H1 (cell line): ENCODE measurements around the gene BAX. TPM values are rescaled to one million over a fixed set of nuclear protein-coding genes. Genes with fewer than 3 reads are reported as not detected.

ENCODE experiments used
- ASH2L ChIP-seq: fragments of 200-600, 300-600 bp; sonication (generic); IDR thresholded peaks from one replicate; pipeline ENCODE4 v1.7.1; 2017; ENCODE audit warnings: low read length
- CBX5 ChIP-seq: fragments of 300-800, 300-1000 bp; sonication (generic); IDR thresholded peaks from 2 replicates; pipeline ENCODE4 v1.7.1; 2016; ENCODE audit warnings: antibody characterized with exemption, low read length, low read depth
- CHD1 ChIP-seq: IDR thresholded peaks from 2 replicates; pipeline ENCODE4 v1.6.1; 2012; ENCODE audit warnings: low read depth, low read length, improper control_type of control experiment
- CHD7 ChIP-seq: fragments of 300-600 bp; sonication (generic); IDR thresholded peaks from 2 replicates; pipeline ENCODE4 v1.7.1; 2012; ENCODE audit warnings: low read length, moderate library complexity, mild to moderate bottlenecking, inconsistent platforms; ENCODE audit not compliant: insufficient replicate concordance
- GTF2F1 ChIP-seq: IDR thresholded peaks from 2 replicates; pipeline ENCODE4 v1.6.1; 2012; ENCODE audit warnings: low read depth, low read length, improper control_type of control experiment, borderline replicate concordance
- RXRA ChIP-seq: IDR thresholded peaks from 2 replicates; pipeline ENCODE4 v1.6.1; 2011; ENCODE audit warnings: low read depth, mild to moderate bottlenecking, low read length, moderate library complexity; ENCODE audit not compliant: insufficient read depth
- TAF7 ChIP-seq: optimal IDR thresholded peaks from 2 replicates; pipeline ENCODE3; 2011; ENCODE audit warnings: low read depth, mild to moderate bottlenecking, inconsistent platforms, low read length, moderate library complexity, borderline replicate concordance
- polyA plus RNA-seq, 7 experiments: library from polyadenylated mRNA; depleted of rRNA in 3 of 7; stranded (reverse) in 5 of 7; unstranded in 2 of 7; fragments of >200 nt in 5 of 7; fragments of 200-250 nt in 2 of 7; gene quantifications; 1 replicate in 5 of 7; 2 replicates in 1 of 7; 4 replicates in 1 of 7; pipeline versions ENCODE4 v1.2.1 to v1.2.3, GENCODE V29; 2011 to 2013; ENCODE audit warnings: missing spikeins in 2 of 7, mixed read lengths in 2 of 7
- total RNA-seq: library from RNA; stranded (reverse); fragmentation: NEBNext Ultra II Directional; extraction: Animal tissue kit (Norgen Biotek cat#: 25700); gene quantifications from 2 replicates; pipeline ENCODE4 v1.2.1, GENCODE V29; 2021
- TF ChIP-seq, protein P1 (sequence below): IDR thresholded peaks from 2 replicates; pipeline ENCODE4 v1.6.1; 2011; ENCODE audit warnings: low read length, improper control_type of control experiment

The BAX gene
- total and polyA plus RNA-seq, 2 of the 8 experiments (the other 6 are each of a cell fraction or from before 2014, with no cell fraction given): 257 to 346 TPM

DNA sequence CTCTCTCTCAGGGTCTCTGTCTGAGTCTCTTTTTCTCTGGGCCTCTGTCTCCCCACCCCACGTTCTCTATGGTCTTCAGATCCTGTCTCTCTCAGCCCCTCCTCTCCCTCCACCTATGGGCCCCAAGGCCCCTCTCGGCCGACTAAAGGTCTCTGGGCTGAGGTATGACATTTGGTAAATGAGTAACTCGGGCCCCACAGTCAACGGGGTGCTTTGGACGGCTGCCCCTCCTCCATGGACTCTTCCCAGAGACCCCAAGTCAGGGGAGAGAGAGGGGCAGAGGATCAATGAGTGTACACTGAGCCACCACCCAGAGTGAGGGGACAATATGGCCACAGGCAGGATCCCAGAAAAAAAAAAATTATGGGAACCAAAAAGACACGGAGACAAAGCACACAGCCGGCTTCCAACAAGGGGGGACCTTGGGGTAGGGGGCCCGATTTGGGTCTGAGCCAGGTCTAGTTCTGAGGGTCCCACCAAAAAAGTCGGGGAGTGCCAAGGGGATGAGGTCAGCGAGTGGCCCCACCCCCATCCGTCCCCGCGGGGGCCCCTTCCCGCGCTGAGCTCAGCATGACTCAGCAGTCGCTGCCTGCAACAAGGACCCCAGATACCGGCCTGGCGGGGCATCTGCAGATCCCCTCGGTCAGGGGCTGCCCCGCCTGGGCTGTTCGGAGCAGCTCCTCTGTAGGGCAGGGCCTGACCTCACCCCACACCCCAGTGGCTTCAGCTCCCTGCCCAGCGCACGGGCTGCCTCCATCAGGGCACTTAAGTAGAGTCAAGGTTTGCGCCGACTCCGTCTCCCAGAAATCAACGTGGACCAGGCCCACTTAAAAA is 8.9 kb downstream of the BAX start (continued):
- TF ChIP-seq CHD7: no peak
- TF ChIP-seq, protein P1, sequence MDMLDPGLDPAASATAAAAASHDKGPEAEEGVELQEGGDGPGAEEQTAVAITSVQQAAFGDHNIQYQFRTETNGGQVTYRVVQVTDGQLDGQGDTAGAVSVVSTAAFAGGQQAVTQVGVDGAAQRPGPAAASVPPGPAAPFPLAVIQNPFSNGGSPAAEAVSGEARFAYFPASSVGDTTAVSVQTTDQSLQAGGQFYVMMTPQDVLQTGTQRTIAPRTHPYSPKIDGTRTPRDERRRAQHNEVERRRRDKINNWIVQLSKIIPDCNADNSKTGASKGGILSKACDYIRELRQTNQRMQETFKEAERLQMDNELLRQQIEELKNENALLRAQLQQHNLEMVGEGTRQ: 0 out of 2 replicates have a peak, but pooled peaks have one; percentile 15
- 0 out of 2 replicates have a peak, but pooled peaks have one; percentile 47 for TF ChIP-seq GTF2F1
- 0 out of 2 replicates have a peak, but pooled peaks have one; percentile 14 for TF ChIP-seq RXRA
- peak; percentile 58 for TF ChIP-seq ASH2L
- no peak for TF ChIP-seq CHD1
- peak; percentile 66 for TF ChIP-seq TAF7
- no peak for TF ChIP-seq CBX5
